CMK (cell line): ENCODE data around the gene NLN.
"Not testable (repeated sequence)": the region's sequence is repeated elsewhere in the genome, so short reads cannot be mapped to it uniquely, and the experiment has no call there.

Experiments
- DNase-seq: peaks from one replicate; pipeline ENCODE4 v3.0.0-alpha.2; 2010; ENCODE audit warnings: low read depth

Gene NLN

DNA sequence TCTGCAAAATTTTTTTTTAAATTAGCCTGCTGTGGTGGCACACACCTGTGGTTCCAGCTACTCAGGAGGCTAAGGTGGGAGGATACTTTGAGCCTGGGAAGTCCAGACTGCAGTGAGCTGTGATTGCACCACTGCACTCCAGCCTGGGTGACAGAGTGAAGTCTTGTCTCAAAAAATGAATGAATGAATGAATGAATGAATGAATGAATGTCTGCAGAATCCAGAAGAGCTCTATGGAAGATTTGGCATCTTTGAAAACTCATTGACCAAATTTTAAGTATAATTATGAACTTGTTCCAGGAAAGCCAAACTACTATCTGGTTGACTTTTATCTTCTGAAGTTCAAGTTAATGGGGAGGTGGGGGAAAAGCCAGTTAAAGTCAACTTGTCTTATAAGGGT, 110.1 kb downstream of the NLN start:
- no peak for DNase-seq

DNA sequence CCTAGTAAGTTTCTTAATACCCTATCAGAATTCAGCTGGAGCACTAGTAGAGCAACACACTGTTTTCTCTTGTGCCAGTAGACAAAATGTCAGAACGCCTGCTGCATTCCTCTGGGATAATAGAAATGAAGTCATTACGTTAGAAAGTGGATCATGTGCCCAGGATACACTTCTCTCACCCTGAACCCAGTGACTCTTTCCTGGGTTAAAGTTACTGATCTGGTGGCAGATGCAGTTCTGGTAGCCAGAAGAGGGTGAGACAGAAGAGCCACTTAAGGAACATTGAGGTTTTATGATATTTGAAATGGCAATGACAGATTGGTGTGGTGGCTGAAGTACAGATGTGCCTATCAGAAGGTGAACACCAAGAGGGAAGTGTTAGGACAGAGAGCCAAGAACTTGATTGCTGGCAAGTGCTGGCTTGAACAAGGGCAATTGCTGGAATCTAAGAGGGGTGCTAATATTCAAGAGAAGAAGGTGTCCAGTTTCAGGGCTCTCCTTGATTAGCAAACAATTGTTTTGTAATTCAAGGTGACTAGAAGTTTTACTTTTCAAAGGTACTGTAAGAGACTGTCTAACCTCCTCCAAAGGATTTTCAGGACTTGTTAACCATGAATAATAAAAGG, 110.7 kb downstream of the NLN start:
- DNase-seq = no peak

DNA sequence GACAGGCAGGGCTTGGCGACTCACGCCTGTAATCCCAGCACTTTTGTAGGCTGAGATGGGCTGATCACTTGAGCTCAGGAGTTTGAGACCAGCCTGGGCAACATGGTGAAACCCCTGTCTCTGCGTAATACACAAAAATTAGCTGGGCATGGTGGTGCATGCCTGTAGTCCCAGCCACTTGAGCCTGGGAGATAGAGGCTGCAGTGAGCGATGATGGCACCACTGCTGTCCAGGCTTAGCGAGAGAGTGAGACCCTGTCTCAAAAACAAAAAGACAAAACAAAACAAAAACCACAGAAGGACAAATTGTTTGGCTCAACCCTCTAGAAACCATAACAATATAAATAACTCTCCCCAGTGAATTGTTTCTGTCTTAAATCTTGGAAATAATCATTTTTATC, 111.8 kb downstream of the NLN start:
- DNase-seq = no peak

DNA sequence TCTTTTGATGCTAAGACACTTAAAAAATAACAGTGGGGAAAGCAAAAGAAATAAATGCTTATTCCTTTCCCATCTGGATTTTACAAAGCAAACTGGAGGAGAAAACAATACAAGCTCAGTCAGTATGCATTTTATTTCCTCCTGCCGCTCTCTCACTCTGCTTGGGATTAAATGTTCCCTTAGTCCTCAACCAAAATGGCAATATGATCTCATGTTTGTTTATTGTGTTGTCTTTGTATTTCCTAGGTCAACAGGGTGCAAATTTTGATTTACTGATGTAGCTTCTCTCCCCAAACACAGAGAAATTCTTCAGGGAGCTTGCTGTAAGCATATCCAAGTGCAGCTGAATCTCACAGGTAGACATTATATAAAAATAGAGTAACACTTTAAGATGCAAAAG, 112.3 kb downstream of the NLN start:
- DNase-seq = no peak

DNA sequence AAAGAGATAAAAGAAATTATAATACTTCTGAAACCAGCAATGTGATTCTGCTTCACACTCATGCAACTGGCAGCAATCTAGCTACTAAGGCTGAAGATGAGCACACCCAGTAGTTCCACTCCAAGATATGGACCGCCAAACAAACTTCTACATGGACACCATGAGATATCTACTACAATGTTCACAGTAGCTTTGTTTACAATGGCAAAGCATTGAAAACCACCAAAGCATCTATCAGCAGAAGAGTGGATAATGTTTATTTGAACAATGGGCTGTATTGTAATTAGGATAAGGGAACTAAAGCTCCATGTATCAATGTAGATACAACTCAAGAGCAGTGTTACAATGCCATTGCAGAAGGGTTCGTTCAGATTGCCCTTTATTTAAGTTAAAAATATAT, 113.2 kb downstream of the NLN start:
- no peak for DNase-seq

DNA sequence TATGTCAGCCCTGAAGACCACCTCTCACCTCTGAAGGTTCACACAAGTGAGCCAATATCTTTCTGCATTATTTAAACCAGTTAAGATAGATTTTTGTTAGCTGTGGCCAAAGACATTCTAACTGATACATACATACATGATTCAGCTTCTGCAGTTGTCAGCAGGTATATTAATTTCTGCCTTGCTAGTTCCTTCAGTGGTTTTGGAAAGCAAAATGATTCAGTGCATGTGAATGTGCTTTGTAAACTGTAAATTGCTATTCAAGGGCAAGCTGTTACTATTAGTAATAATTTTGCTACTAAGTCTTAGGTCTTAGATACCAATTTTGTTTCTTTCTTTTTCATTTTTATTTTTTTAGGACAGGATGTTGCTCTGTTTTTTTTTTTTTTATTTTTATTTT, 115.1 kb downstream of the NLN start:
- no peak for DNase-seq

DNA sequence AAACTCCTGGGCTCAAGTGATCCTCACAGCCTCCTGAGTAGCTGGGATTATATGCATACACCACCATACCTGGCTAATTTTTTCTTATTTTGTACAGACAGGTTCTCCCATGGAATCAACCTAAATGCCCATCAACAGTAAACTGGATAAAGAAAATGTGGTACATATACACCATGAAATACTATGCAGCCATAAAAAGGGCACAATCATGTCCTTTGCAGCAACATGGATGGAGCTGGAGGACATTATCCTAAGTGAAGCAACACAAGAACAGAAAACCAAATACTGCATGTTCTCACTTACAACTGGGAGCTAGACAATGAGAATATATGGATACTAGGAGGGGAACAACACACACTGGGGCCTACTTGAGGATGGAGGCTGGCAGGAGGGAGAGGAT, 117.2 kb downstream of the NLN start:
- not testable (repeated sequence) for DNase-seq

DNA sequence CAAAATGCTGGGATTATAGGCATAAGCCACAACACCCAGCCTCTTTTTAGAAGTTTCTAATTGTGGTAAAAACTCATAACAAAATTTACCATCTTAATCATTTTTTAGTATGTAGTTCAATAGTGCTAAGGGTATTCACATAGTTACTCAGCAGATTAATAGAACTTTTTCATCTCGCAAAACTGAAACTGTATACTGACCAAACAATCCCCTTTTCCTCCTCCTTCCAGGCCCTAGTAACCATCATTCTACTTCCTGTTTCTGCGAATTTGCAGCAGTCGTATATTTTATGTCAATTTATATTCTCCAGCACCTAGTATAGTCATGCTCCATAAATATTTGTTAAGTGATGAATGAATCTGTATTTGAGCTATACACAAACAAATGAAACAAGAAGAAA, 118.1 kb downstream of the NLN start:
- DNase-seq = no peak

DNA sequence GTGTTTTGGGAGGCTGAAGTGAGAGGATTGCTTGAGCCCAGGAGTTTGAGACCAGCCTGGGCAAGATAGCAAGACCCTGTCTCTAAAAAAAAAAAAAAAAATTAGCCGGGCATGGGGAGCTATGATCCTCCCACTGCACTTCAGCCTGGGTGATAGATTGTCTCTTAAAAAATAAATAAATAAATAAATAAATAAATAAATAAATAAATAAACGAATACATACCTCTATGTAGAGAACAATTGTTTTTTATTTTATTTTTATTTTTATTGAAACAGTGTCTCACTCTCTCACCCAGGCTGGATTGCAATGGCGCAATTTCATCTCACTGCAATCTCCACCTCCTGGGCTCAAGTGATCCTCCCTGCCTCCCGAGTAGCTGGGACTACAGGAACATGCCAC, 122.8 kb downstream of the NLN start:
- not testable (repeated sequence) for DNase-seq

DNA sequence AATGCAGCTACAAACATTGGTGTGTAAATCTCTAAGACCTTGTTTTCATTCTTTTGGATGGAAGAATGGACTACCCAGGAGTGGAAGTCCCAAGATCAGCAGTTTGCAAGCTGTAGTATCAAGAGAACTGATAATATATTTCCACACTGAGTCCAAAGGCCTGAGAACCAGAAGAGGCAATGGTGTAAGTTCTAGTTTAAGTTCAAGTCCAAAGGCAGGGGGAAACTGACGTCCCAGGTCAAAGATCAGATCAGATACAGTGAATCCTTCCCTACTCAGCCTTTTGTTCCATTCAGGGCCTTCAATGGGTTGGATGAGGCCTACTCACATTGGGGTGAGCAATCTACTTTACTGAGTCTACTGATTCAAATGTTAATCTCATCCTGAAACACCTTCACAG, 124.1 kb downstream of the NLN start:
- no peak for DNase-seq

DNA sequence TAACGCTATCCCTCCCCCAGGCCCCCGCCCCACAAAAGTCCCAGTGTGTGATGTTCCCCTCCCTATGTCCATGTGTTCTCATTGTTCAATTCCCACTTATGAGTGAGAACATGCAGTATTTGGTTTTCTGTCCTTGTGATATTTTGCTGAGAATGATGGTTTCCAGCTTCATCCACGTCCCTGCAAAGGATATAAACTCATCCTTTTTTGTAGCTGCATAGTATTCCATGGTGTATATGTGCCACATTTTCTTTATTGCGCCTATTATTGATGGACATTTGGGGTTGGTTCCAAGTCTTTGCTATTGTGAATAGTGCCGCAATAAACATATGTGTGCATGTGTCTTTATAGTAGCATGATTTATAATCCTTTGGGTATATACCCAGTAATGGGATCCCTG, 125.0 kb downstream of the NLN start:
- not testable (repeated sequence) for DNase-seq

DNA sequence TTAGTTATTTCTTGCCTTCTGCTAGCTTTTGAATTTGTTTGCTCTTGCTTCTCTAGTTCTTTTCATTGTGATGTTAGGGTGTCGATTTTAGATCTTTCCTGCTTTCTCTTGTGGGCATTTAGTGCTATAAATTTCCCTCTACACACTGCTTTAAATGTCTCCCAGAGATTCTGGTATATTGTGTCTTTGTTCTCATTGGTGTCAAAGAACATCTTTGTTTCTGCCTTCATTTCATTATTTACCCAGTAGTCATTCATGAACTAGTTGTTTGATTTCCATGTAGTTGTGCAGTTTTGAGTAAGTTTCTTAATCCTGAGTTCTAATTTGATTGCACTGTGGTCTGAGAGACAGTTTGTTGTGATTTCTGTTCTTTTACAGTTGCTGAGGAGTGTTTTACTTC, 127.9 kb downstream of the NLN start:
- not testable (repeated sequence) for DNase-seq

DNA sequence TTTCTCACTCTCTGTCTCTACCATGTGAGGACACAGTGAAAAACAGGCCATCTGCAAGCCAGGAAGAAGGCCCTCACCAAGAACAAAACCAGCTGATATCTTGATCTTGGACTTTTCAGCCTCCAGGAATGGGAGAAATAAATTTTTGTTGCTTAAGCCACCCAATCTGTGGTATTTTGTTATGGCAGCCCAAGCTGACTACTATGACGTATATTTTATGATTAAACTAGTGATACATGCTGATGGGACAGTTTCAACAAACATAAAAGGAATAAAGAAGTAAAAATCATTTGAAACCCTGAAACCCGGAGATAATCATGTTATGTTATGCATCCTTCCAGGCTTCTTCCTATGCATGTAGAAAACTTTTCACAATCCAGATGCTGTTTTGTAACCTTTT, 132.9 kb downstream of the NLN start:
- no peak for DNase-seq

DNA sequence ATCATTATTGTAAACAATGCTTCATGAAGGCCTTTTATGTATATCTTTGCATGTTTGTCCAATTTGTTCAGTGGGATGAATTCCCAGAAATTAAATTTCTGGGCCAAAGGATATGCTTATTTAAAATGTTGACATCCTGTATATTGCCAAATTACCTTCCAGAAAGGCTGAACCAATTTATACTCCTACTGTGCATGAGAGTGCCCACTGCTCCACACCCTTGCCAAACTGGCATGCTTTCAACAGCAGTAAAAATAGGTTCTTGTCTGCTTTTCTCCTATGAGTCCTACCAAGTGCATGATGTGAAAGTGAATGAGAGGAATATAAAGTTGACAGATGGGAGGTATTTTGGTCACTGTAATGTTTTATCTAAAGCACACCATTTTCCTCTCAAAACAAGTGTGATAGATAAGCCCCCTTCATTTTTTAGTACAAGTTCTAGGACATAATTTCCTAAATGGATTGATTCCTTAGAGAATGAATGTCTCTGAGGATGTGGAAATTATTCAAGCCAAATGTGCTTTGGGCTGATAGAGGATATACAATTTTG, 133.8 kb downstream of the NLN start:
- DNase-seq = no peak

DNA sequence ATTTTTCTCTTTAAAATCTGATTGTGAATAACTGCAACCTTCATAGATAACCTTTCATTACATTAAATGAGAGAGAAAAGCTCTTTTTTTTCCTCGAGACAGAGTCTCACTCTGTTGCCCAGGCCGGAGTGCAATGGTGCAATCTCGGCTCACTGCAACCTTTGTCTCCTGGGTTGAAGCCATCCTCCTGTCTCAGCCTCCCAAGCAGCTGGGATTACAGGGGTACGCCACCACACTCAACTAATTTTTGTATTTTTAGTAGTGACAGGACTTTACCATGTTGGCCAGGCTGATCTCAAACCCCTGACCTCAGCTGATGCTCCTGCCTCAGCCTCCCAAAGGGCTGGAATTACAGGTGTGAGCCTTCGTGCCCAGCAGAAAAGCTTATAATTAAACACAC, 134.5 kb downstream of the NLN start:
- no peak for DNase-seq

DNA sequence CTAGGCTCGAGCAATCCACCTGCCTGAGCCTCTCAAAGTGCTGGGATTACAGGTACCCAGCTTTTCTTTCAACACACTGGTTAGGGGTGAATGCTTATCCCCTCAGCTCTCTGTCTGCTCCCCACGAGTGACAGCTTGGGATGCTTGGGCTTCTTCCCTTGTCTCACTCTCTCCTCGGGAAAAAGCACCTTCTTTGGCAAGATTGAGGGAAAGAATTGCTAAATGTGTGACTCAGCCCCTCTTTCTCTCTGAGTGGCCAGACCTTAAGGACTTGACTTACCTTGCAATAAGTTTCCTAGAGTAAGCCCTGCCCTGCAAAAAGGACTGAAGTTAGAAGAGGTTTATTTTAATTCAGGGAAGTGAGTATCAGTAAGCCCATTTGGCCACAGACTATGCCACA, 136.3 kb downstream of the NLN start:
- no peak for DNase-seq

DNA sequence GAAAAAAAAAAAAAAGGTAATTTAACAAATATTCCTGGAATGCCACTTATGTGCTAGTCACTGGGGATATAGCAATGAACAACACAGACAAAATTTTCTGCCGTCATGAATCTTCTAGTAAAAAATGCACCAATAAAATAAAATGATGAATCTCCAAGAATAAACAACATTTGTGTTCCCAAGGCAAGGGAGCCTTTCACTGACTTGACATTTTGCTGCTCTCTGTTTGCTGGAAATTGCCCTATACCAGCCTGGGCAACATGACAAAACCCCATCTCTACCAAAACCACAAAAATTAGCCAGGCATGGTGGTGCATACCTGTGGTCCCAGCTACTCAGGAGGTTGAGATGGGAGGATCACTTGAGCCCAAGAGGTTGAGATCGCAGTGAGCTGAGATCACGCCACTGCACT, 139.8 kb downstream of the NLN start:
- DNase-seq = no peak

DNA sequence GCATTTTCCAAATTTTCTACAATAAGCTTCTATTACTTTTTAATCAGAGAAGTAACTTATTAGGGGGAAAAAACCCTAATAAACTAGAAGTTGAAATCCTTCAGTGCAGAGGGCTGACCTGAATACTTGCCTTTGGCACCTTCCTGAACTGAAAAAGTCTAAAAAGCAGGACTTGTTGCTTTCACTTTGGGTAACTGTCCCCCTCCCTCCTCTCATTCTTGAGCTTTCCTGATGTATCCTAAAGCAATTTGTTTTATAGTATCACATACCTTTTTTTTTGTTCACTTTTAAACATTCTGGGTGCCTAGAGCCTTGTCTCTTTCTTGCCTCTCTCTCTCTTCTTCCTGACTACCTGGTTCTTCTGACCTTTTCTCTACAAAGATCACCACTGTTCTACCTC, 140.4 kb downstream of the NLN start:
- no peak for DNase-seq

DNA sequence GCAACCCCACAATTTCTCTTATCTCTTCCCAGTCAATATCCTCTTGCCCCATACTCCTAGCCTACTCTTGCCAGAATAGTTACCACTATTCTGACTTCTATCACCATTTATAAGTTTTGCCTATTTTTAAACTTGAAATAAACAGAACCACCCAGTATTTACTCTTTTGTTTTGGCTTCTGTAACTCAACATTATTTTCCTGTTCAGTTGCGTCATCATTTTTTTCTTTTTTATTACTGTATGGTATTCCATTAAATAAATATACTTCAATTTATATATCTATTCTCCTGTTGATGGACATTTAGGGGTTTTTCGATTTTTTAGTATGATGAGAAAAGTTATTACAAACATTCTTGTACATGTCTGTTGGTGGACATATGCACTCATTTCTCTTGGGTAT, 141.7 kb downstream of the NLN start:
- no peak for DNase-seq

DNA sequence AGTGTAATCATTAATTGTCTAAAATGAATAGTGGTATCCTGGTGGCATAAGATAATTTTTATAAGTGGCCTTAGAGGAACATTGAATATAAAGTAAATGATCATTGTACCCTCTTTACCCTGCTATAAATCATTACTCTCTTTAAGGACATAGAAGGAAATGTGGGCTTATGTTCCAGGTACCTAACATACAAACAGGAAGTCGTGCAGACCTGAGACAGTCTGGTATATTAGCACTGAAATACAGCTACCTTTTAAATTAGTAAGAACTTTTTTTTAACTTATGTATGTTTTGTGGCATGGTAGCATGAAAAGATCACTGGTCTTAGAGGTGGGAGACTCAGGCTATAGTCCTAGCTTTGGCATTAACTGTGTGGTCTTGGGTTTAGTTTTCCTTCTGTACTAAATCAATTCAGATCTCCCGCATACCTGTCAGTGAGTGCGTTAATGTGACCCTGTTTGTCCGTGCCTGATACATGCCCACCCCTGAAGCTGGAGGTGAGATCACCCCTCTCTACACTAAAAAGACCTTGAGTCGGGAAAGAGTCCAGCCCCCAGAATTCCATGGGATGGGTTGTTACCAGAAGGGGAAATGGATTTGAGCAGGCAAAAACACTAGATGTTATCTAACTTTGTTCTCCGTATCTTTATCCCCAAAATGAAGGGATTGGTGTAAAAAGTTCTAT, 145.0 kb downstream of the NLN start:
- DNase-seq = no peak

DNA sequence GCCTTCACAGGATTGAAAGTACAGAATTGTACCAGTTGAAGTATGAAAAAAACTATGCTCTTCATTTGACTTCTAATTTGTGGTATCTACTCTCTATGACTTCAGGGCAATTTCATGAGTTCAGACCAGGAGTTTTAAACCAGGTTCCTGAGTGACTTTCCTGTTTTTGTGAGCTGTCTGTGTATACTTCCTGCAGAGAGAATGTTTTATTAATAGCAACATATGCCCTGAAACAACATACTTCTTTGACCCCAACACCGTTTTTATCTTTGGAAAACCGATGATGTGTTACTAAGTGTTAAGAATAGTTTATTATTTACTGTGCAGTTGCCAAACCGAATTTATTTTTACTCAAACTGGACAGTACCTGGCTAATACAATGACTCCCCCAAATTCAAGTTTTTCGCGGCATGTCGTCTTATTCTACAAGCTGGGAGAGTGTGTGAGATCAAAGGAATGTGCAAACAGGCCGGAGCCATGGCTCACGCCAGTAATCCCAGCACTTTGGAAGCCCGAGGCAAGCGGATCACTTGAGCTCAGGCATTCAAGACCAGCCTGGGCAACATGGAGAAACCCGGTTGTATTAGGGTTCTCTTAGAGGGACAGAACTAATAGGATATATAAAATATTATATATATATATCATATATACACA, 145.7 kb downstream of the NLN start:
- no peak for DNase-seq

DNA sequence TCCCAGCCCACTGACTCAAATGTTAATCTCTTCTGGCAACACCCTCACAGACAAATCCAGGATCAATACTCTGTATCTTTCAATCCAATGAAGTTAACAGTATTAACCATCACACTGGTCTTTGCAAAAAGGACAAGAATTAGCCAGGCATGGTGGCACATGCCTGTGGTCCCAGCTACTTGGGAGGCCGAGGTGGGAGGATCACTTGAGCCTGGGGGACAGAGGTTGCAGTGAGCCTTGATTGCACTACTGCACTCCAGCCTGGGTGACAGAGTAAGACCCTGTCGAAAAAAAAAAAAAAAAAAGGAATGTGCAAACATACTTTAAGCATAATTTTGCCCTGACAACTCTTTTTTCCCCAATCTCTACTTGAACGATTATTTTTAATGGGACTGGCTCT, 146.5 kb downstream of the NLN start:
- no peak for DNase-seq

DNA sequence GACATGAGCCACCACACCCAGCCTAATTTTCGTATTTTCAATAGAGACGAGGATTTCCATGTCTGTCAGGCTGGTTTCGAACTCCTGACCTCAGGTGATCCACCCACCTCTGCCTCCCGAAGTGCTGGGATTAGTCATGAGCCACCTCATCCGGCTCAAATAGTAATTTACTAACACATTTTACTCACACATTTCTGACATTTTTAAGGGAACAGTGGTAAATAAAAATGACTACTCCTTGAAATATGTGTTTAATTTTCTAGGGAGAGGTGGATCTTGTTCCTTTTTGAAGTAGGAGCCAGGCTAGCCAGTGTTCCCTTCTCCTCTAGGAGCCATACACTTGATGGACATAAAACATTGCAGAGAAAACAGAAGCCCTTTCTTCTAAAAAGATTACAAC, 149.2 kb downstream of the NLN start:
- DNase-seq = no peak
